GM23338 (cell line): ENCODE measurements around the gene GRIK1. TPM values are rescaled to one million over a fixed set of nuclear protein-coding genes. Genes with fewer than 3 reads are reported as not detected.

ENCODE experiments used
- ATAC-seq: fragments of 200-7000 bp; cut with Tn5 transposase; 3 replicates; pipeline ENCODE4 v1.9.1; 2020
- DNase-seq: peaks from one replicate; pipeline ENCODE4 v3.0.0-alpha.2; 2015; ENCODE audit warnings: low spot score
- H2AFZ ChIP-seq: fragments of 200-600 bp; sonication (generic); 2 replicates; pipeline ENCODE4 v1.8.0; 2016; ENCODE audit warnings: antibody characterized with exemption, mild to moderate bottlenecking, moderate library complexity
- H3F3A ChIP-seq: fragments of 200-600 bp; sonication (generic); replicated peaks from 2 replicates; pipeline ENCODE4 v1.8.0; 2017; ENCODE audit warnings: antibody characterized with exemption, mixed run types, low read depth
- H3K27ac ChIP-seq: fragments of 200-600 bp; sonication (generic); 2 replicates; pipeline ENCODE4 v1.6.1; 2016; ENCODE audit warnings: low read depth
- H3K27me3 ChIP-seq: fragments of 200-600 bp; sonication (generic); 2 replicates; pipeline ENCODE4 v1.8.0; 2016; ENCODE audit warnings: mild to moderate bottlenecking, mixed run types, moderate library complexity; ENCODE audit not compliant: insufficient read depth
- H3K36me3 ChIP-seq: fragments of 200-600 bp; sonication (generic); 2 replicates; pipeline ENCODE4 v1.8.0; 2016; ENCODE audit warnings: mild to moderate bottlenecking; ENCODE audit not compliant: insufficient read depth
- H3K4me1 ChIP-seq: fragments of 200-600 bp; sonication (generic); 2 replicates; pipeline ENCODE4 v1.8.0; 2016; ENCODE audit warnings: mild to moderate bottlenecking, moderate library complexity; ENCODE audit not compliant: insufficient read depth
- H3K4me2 ChIP-seq: fragments of 200-600 bp; sonication (generic); 2 replicates; pipeline ENCODE4 v1.7.1; 2017; ENCODE audit warnings: mixed run types
- H3K4me3 ChIP-seq: fragments of 200-600 bp; sonication (generic); 2 replicates; pipeline ENCODE4 v1.6.1; 2016; ENCODE audit warnings: mixed run types
- H3K79me2 ChIP-seq: fragments of 200-600 bp; sonication (generic); replicated peaks from 2 replicates; pipeline ENCODE4 v1.8.0; 2017; ENCODE audit warnings: mild to moderate bottlenecking; ENCODE audit not compliant: insufficient read depth
- H3K9me2 ChIP-seq: fragments of 200-600 bp; sonication (generic); 2 replicates; pipeline ENCODE4 v1.8.0; 2017; ENCODE audit not compliant: insufficient read depth
- H4K20me1 ChIP-seq: fragments of 200-600 bp; sonication (generic); replicated peaks from 2 replicates; pipeline ENCODE4 v1.8.0; 2017; ENCODE audit warnings: mild to moderate bottlenecking; ENCODE audit not compliant: insufficient read depth
- H3K27ac Mint-ChIP-seq: 2 replicates; pipeline ENCODE4 v1.8.0; 2020; ENCODE audit warnings: inconsistent platforms, mild to moderate bottlenecking, moderate library complexity, mixed read lengths
- H3K27me3 Mint-ChIP-seq: 3 replicates; pipeline ENCODE4 v1.8.0; 2022; ENCODE audit warnings: low read depth, mild to moderate bottlenecking, moderate library complexity, mixed read lengths, inconsistent platforms; ENCODE audit not compliant: insufficient read depth, poor library complexity
- H3K36me3 Mint-ChIP-seq: 3 replicates; pipeline ENCODE4 v1.8.0; 2021; ENCODE audit warnings: low read depth, mild to moderate bottlenecking, inconsistent platforms, moderate library complexity, mixed read lengths
- H3K4me1 Mint-ChIP-seq: 3 replicates; pipeline ENCODE4 v1.8.0; 2020; ENCODE audit warnings: mild to moderate bottlenecking, inconsistent platforms, mixed read lengths
- H3K4me3 Mint-ChIP-seq: 3 replicates; pipeline ENCODE4 v1.8.0; 2021; ENCODE audit warnings: moderate library complexity, mild to moderate bottlenecking, inconsistent platforms, mixed read lengths
- H3K9me3 Mint-ChIP-seq: 3 replicates; pipeline ENCODE4 v1.8.0; 2020; ENCODE audit warnings: moderate library complexity, mild to moderate bottlenecking, inconsistent platforms, mixed read lengths
- CREB1 ChIP-seq: fragments of 250-450 bp; sonication (Bioruptor Pico); IDR thresholded peaks from 2 replicates; pipeline ENCODE4 v1.5.0; 2020; ENCODE audit warnings: low read depth, mild to moderate bottlenecking, moderate library complexity
- ETS1 ChIP-seq: IDR thresholded peaks from 2 replicates; pipeline ENCODE4 v1.6.1; 2016; ENCODE audit warnings: antibody characterized with exemption
- EZH2 ChIP-seq: fragments of 200-600 bp; sonication (generic); IDR thresholded peaks from one replicate; pipeline ENCODE4 v1.8.0; 2017; ENCODE audit warnings: antibody characterized with exemption, mild to moderate bottlenecking, low read depth; ENCODE audit not compliant: unreplicated experiment
- EZH2phosphoT487 ChIP-seq: fragments of 200-600 bp; sonication (generic); IDR thresholded peaks from one replicate; pipeline ENCODE4 v1.8.1; 2018; ENCODE audit warnings: antibody characterized with exemption; ENCODE audit not compliant: unreplicated experiment
- JUNB ChIP-seq: IDR thresholded peaks from one replicate; pipeline ENCODE4 v1.6.1; 2016; ENCODE audit warnings: antibody characterized with exemption; ENCODE audit not compliant: unreplicated experiment
- POLR2AphosphoS5 ChIP-seq: IDR thresholded peaks from 2 replicates; pipeline ENCODE4 v1.6.1; 2016; ENCODE audit warnings: antibody characterized with exemption, low read depth
- REST ChIP-seq: IDR thresholded peaks from one replicate; pipeline ENCODE4 v1.6.1; 2018; ENCODE audit warnings: antibody characterized with exemption; ENCODE audit not compliant: unreplicated experiment
- polyA plus RNA-seq: library from polyadenylated mRNA; unstranded; fragments of >200 nt; fragmentation: Nextera tagmentation; extraction: Ambion mirVana; gene quantifications from 2 replicates; pipeline ENCODE4 v1.2.1, GENCODE V29; 2016
- total RNA-seq: library from RNA; depleted of rRNA; stranded (reverse); fragments of >200 nt; shearing (Covaris generic); gene quantifications from 2 replicates; pipeline ENCODE4 v1.2.3, GENCODE V29; 2014

The GRIK1 gene
- total and polyA plus RNA-seq, 2 experiments from 2014 or later = 0.18 to 0.42 TPM

- Histone ChIP-seq H3K4me1 (no peaks in the 10 kb centered on the region), H3K27ac (no peak overlapping the region), H3K27me3 (no peaks in the 10 kb centered on the region), H2AFZ (no peak overlapping the region), H3F3A (no peaks in the 10 kb centered on the region), H3K4me3 (no peak overlapping the region), H3K9me2 (peaks cover 10% of the 10 kb centered on the region; the same call in 1 of the 2 replicates), H3K36me3 (no peaks in the 10 kb centered on the region), H3K4me2 (no peak overlapping the region), H3K79me2 (no peaks in the 10 kb centered on the region), H4K20me1 (no peaks in the 10 kb centered on the region)
- DNase-seq = no peak
- Mint-ChIP-seq H3K36me3 (peaks cover 11% of the 10 kb centered on the region; the same call in 2 of the 3 replicates), H3K4me1 (no peaks in the 10 kb centered on the region), H3K9me3 (peaks cover 15% of the 10 kb centered on the region), H3K27ac (no peak overlapping the region), H3K27me3 (no peaks in the 10 kb centered on the region), H3K4me3 (no peak overlapping the region)
- TF ChIP-seq POLR2AphosphoS5 = no peak
- TF ChIP-seq REST = no peak
- TF ChIP-seq CREB1 = no peak
- ATAC-seq = no peak
Observed at GRCh38 chr21:29511096-29511495, 428.7 kb downstream of the GRIK1 start.

- no peak overlapping the region for H3K27ac Mint-ChIP-seq
- H3K27me3 ChIP-seq = no peaks in the 10 kb centered on the region
- no peaks in the 10 kb centered on the region for H3F3A ChIP-seq
- no peak overlapping the region for H3K4me2 ChIP-seq
- no peaks in the 10 kb centered on the region for H3K36me3 ChIP-seq
- ATAC-seq (no peak), DNase-seq (no peak)
- H3K4me3 Mint-ChIP-seq = no peak overlapping the region
- H2AFZ ChIP-seq = no peak overlapping the region
- H4K20me1 ChIP-seq = no peaks in the 10 kb centered on the region
- no peaks in the 10 kb centered on the region for H3K79me2 ChIP-seq
- no peaks in the 10 kb centered on the region for H3K27me3 Mint-ChIP-seq
- H3K36me3 Mint-ChIP-seq = peaks cover 10% of the 10 kb centered on the region; the same call in 2 of the 3 replicates
- H3K4me1 ChIP-seq = no peaks in the 10 kb centered on the region
- no peak overlapping the region for H3K27ac ChIP-seq
- H3K9me2 ChIP-seq = peaks cover 9% of the 10 kb centered on the region
- H3K4me3 ChIP-seq = no peak overlapping the region
- peaks cover 11% of the 10 kb centered on the region for H3K9me3 Mint-ChIP-seq
- no peaks in the 10 kb centered on the region for H3K4me1 Mint-ChIP-seq
- no peak for TF ChIP-seq REST
- TF ChIP-seq EZH2 = no peak
- no peak for TF ChIP-seq EZH2phosphoT487
- TF ChIP-seq JUNB = no peak
- TF ChIP-seq POLR2AphosphoS5 = no peak
- no peak for TF ChIP-seq ETS1
Observed at GRCh38 chr21:29509121-29509520, 430.7 kb downstream of the GRIK1 start.
